GM21381 (cell line): ENCODE results near the gene AIRE.
"Not testable (repeated sequence)": the region's sequence is repeated elsewhere in the genome, so short reads cannot be mapped to it uniquely, and the experiment has no call there.

Experiments
- ATAC-seq: cut with Tn5 transposase; IDR thresholded peaks from one replicate; pipeline ENCODE4 v1.9.1; 2021; ENCODE audit warnings: mild to moderate bottlenecking, moderate library complexity; ENCODE audit not compliant: unreplicated experiment

AIRE gene

DNA sequence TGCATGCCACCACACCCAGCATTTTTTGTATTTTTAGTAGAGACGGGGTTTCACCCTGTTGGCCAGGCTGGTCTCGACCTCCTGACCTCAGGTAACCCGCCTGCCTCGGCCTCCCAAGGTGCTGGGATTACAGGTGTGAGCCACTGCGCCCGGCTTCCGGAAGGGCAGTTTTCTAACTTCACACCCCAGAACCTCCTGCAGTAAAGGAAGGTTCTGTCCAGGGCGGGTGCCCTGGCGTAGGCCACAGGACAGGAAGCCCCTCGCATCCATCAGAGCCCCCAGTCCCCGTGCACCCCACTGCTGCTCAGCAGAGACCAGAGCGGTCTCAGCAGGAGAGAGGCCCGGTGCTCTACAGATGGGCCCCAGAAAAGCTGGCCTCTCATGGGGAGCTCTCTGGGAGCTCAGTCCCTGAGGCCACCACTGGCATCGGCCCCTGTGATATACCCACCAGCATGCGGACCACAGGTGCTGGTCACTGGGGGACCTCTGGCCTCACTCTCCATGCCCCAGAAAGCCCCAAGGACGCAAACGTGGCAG, 19.9 kb upstream of the AIRE start:
- ATAC-seq, result no peak

DNA sequence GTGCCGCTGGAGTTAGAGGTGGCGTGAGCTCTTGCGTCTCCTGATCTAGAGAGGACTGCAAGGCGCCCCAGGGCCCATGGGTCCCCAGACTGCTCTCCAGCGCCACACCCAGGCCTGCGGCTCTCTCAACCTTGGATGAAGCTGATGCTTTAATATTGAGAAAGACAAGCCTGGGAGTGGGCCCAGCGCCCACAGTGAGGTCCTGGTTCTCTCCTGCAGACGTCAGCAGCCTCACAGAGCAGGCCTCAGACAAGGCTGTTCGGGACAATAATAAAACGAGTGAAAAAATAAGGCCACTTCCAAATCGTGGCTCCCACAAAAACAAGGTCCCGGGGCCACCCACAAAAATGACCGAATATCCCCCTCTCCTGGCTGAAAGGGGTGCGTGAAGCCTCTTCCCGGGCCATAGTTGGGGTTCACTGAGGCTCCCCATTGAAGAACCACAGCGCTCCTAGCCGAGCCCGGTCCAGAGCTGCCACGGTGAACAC, 18.0 kb upstream of the AIRE start:
- no peak for ATAC-seq

DNA sequence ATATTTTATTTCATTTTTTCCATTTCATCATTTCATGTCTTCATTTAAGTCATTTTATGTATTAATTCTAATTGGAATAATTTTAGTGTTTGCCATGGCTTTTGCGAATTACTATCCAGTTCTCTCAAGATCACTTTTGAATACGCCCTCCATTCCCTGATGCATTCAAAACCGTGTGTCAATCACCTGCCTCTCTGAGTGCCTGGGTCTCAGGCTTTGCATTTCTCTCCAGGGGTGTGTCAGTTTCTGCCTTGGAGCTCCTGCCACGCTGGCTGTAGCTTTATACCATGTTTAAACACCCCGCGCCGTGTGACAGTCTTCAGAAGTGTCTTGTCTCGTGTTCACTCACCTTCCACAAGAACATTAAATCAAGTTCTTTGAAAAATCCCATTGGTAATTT, 16.6 kb upstream of the AIRE start:
- no peak for ATAC-seq

DNA sequence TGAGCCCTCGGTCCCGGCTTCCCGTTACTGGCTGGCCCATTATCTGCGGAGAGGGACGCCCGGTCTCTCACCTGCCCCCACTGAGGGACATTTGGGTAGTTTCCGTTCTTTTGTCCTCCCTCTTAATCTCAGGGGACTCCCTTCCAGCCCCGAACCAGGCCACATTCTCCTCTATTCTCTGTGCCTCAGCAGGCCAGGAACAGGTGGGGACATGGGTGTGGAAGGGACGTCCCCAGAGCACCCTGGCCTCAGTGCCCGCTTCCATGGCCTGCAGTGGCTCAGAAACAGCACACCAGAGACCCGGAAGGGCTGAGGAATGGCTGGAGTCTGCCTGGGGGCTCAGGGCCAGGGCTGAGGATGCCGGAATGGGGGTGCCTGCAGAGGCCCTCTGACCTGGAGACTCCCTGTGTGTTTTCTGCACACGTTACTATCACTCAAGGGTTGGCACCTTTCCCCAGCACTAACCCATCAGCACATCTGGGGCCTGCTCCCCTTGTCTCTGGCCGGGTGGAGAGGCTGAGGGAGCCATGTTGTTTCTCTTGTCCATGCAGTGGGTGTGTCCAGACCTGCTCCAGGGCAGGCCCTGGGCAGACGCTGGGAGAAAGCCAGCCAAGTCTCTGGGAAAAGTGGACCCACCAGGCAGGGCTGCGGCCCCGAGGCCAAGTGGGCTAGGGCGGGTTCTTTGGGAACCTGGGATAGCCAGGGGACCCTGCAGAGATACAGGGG, 14.0 kb upstream of the AIRE start:
- ATAC-seq, result no peak

DNA sequence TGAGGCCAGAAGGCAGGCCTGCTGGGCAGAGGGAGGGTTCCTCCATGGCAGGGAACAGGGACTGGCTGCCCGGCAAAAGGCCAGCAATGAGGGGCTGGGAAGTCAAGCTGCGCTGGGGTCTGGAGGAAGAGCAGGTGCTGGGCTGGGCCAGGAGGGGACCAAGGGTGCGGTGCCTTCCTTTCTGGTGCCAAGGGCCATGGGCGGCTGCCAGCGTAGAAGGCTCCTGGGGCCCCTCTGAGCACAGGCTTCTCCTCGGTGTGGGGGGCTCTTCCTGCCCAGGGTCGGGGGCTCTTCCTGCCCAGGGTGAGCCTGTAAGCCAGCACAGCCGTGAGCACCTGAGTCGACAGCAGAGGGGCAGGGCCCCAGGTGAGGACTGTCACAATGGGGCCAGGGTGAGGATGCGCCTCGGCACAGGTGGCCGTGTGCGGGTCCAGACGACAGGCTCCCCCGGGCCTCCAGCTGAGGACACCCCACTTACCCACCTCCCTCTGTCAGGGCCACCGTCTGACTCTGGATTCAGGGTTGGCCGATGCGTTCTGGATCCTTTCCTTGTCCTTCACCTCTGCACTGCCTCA, 13.3 kb upstream of the AIRE start:
- ATAC-seq, result no peak

DNA sequence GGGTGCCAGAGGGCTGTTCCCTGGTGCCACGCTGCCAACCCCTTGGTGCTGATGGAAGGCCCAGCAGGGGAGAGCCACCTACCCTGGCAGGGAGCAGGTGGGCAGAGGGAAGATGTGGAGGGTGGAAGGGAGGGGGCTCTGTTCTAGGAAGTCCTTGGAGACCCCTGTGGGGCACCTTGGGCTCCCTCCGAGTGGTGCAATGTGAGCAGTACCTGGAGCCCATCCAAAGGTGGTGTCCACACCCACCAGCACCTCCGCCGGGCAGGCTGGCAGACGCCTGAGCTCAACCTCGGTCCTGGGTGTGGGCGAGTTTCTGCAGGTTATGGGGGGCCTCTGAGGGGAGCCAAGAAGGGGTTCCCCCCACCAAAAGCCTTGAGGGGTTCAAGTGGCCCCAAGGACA, 12.6 kb upstream of the AIRE start:
- no peak for ATAC-seq

DNA sequence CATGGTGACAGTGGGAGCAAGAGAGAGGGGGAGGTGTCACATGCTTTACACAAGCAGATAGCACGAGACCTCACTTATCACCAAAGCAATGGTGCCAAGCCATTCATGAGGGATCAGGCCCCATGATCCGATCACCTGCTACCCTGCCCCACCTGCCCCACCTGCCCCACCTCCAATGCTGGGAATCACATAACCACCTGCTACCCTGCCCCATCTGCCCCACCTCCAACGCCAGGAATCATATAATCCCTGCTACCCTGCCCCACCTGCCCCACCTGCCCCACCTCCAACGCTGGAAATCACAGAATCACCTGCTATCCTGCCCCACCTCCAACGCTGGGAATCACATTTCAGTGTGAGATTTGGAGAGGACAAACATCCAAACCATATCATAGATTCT, 10.6 kb upstream of the AIRE start:
- ATAC-seq, result no peak

DNA sequence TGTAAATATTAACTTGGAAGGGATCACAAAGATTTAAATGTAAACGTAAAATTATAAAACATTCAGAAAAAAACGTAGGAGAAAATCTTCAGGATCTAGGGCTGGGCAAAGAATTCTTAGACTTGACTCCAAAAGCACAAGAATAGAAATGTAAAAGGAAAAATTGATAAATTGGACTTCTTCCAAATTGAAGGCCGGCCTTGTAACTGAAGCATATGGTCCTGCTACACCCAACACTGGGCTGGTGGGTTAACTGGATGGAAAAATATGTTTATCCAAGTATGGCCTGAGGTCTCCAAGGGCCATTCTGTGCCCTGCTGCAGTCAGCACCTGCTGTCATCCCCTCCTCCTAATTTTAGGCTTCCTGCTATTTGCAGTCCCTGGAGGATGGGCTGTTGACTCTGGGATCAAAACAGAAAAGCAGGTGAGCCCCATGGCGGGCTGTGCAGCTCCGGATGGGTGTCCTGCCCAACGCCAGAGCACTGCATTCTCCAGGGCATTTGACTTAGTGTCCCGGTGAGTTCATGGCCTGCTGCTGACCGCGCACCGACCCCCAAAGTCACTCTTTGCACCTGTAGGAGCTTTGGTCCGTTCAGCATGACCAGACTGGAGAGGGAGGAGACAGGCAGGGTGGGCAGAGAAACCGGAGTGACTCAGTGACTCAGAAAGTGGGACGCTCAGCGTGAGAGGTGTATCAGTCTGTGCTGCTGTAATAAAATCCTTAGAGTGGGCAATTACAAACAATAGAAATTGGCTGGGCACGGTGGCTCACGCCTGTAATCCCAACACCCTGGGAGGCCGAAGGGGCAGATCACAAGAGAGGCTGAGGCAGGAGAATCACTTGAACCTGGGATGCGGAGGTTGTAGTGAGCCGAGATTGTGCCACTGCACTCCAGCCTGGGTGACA, 6.1 kb upstream of the AIRE start:
- ATAC-seq, result no peak

DNA sequence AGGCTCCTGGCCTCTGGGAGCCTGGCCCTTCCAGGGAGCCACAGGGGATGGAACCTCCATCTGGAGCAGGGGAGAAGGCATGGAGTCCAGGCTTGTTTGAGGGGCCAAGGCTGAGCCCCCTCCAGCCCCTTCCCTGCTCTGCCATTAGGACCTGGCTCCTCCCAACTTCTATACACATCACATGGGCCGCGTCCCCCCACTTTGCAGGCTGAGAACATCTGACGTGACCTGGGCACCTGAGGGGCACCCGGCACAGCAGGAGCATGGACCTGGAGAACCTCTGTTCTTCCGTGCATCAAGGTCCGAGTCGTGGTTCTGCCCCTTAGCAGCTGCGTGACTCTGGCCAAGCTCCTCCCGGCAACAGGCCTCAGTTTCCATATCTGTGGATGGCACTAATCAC, 3.9 kb upstream of the AIRE start:
- no peak for ATAC-seq

DNA sequence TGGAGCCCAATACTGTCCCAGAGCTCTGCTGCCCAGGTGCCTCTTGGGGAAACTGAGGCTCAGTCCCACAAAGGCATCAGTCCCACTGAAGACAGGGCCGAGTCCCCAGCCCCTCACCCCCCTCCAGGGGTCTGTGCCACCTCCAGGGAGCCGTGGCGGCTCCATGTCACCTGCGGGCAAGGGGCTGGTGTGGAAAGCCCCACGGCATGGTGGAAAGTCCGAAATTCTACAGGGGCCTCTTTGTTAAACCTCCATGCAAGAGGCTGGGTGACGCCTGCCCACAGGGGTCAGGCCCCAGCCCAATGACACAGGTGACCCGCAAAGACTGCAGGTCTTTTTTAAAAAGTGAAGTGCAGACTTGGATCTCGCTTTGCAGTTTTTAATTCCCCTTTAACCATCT, 3.3 kb upstream of the AIRE start:
- ATAC-seq, result no peak

DNA sequence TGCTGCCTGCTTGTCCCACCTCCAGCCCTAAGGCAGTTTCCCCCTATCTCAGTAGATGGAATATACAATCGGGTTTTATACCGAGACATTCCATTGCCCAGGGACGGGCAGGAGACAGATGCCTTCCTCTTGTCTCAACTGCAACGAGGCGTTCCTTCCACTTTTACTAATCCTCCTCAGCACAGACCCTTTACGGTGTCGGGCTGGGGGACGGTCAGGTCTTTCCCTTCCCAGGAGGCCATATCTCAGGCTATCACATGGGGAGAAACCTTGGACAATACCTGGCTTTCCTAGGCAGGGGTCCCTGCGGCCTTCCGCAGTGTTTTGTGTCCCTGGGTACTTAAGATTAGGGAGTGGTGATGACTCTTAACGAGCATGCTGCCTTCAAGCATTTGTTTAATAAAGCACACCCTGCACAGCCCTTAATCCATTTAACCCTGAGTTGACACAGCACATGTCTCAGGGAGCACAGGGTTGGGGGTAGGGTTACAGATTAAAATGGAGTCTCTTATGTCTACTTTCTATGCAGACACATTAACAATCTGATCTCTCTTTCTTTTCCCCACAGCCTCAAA, 2.4 kb upstream of the AIRE start:
- not testable (repeated sequence) for ATAC-seq

DNA sequence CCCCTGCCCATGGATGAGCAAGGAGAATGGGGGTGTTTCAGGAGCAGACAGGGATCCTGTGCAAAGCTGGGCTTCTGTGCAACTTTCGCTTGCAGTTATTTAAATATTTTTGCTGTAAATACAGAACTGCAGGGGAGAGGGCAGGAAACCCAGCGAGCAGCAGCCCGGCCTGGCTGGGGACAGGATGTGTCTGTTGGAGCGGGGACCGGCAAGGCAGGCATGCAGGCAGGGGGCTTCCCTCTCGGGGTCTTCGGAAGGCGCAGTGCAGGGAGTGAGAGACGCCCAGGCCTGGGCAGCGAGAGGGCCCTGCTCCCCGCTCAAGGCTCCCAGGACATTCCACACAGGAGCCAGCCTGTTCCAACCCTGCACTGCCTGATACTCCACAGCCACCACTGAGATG, 1.7 kb upstream of the AIRE start:
- no peak for ATAC-seq

DNA sequence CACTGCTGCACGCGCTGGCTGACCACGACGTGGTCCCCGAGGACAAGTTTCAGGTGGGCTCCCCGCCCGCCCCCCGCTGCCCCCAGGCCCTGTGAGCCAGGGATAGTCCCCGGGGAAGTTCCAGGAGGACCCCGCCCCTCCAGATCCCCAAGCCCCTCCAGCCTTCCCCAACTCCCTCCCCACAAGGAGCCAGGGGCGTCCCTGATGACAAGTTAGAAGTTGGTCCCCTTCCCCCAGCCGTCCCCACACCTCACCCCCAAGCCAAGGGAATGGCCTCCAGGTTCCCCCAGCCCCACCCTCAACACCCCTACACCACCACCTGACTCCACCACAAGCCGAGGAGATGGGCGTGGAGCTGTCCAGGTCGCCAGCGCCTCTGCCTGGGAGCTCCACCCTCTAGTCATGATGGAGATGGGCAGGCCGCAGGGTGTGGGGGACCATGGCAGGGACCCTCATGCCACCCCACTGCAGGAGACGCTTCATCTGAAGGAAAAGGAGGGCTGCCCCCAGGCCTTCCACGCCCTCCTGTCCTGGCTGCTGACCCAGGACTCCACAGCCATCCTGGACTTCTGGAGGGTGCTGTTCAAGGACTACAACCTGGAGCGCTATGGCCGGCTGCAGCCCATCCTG, 525 bp downstream of the AIRE start:
- no peak for ATAC-seq

DNA sequence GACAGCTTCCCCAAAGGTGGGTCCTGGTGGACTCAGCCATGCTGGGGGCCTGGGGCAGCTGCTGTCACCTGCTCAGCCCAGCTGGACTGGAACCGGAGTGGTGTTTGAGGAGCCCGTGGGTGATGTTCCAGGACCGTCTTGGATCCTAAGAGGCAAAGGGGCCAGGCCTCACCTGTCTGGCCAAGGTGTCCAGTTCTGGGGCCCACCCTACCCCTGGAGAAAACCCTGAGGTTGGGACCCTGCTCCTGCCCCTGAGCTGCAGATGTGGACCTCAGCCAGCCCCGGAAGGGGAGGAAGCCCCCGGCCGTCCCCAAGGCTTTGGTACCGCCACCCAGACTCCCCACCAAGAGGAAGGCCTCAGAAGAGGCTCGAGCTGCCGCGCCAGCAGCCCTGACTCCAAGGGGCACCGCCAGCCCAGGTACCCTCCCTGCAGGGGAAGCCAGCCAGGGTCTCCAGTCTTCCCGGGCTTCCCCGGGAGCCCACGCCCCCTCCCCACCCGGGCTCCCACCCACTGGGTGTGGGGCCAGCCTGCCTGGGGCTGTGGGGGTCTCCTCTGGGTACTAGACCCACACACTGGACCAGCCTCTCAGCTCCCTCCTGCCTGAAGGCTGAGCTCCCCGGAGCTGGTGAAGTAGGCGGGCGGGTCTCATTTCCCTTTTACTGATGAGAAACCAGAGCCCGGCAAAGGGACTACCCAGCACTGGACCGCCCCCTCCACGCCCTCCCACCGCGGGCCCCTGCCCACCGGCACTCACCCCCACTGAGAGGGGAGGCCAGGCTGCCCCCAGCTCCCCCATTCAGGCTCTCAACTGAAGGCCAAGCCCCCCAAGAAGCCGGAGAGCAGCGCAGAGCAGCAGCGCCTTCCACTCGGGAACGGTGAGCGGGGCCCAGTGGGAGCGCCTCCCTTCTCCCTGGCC, 1.3 kb downstream of the AIRE start:
- no peak for ATAC-seq

DNA sequence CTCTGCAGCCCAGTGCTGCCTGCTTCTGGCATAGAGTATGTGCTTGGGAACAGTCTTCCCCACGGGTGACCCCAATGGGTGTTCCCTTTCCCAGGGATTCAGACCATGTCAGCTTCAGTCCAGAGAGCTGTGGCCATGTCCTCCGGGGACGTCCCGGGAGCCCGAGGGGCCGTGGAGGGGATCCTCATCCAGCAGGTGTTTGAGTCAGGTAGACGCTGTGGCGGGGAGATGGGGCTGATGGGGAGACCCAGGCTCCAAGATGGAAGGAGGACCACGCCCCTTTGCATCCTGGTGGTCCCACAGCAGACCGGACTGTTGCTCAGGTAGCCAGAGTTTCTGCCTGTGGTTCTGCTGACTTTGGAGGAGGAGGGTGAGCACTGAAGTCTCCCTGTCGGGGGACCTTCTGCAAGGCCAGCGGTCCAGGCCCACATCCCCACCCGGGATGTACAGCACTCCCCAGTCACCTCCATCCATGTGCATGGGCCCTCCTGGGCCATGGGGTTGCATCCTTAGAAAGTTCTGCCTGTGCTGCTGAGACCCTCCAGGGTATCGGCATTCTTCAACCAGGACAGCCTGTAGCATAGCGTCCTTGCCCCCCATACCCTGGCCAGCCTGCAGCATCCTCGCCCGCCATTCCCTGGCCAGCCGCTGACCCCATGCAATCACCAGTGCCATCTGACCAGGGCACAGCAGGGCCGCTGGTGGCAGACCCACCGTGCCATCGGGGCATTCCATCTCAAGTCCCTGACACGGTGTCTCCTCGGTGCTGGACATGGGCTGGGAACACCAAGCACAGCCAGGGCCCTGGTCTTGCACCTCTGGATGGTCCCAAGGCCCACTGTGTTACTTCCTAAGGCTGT, 2.8 kb downstream of the AIRE start:
- ATAC-seq, result no peak

DNA sequence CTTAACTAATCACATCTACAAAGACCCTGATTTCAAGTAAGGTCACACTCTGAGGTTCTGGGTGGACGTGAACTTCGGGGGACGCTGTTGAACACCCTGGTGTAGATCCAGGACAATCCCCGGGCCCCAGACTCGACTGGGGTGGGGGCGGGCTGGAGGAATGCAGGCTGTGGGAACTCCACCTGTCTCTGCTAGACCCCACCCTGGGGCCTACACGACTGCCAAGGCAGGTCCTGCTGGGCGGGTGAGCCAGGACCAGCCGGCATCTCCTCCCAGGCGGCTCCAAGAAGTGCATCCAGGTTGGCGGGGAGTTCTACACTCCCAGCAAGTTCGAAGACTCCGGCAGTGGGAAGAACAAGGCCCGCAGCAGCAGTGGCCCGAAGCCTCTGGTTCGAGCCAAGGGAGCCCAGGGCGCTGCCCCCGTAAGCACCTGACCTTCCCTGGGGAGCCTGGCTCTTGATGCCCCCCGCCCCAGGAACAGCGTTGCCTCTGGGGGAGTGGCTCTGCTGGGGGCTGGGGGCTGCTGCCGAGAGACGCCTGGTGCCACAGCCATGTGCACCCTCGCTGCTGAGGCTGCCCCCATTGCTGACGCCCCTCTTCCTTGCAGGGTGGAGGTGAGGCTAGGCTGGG, 3.8 kb downstream of the AIRE start:
- no peak for ATAC-seq

DNA sequence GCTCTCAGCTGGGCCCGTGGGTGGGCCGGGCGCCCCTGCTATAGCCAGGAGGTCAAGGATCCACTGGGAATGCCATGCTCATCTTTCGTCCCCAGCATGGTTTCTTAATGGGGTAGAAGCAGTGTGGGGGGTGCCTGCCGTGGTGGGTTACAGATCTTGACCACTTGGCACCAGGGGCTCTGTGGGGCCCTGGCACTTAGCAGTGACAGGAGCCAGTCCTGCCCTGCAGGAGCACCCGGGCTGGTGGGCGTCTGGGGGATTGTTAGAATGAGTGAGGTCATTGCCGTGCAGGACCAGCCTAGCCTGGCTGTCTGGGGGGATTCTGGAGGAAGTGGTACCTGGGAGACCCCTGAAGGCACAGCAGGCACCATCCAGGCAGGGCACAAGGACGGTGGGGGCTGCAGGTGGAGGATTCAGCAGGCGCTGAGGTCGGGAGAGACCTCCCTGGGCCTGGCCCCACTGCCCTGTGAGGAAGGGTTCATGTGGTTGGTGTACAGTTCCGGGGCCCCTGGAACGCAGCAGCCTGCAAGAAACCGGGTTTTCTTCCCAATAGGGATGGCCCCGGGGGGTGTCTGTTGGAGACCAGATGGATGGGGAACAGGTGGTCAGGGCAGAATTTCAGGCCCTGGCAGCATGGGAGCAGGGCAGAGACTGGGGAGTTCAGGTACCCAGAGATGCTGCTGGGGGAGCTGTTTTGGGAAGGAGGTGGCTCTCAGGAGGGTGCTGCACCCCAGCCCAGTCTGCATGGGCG, 4.8 kb downstream of the AIRE start:
- no peak for ATAC-seq
